IgD-negative memory B cell (primary cell): ENCODE measurements around the gene IFITM1. TPM values are rescaled to one million over a fixed set of nuclear protein-coding genes. Genes with fewer than 3 reads are reported as not detected.
"Not testable (repeated sequence)": the region's sequence is repeated elsewhere in the genome, so short reads cannot be mapped to it uniquely, and the experiment has no call there.

ENCODE experiments used
- H3K27ac Mint-ChIP-seq, 3 donors: one replicate each; pipeline ENCODE4 v1.8.0; 2020 to 2022; ENCODE audit warnings: mild to moderate bottlenecking in 3 of 3, mixed read lengths in 3 of 3, moderate library complexity in 1 of 3
- H3K27me3 Mint-ChIP-seq: one replicate; pipeline ENCODE4 v1.8.0; 2021; ENCODE audit warnings: mixed read lengths
- H3K36me3 Mint-ChIP-seq: one replicate; pipeline ENCODE4 v1.8.0; 2020; ENCODE audit warnings: mild to moderate bottlenecking, mixed read lengths
- H3K4me1 Mint-ChIP-seq, 3 donors: one replicate each; pipeline ENCODE4 v1.8.0; 2020 to 2022; ENCODE audit warnings: mixed read lengths in 3 of 3, mild to moderate bottlenecking in 1 of 3
- H3K4me3 Mint-ChIP-seq, 4 donors: one replicate each; pipeline ENCODE4 v1.8.0; 2020 to 2022; ENCODE audit warnings: mild to moderate bottlenecking in 4 of 4, mixed read lengths in 4 of 4, moderate library complexity in 3 of 4
- H3K9me3 Mint-ChIP-seq, 3 donors: one replicate each; pipeline ENCODE4 v1.8.0; 2020 to 2021; ENCODE audit warnings: mixed read lengths in 3 of 3, mild to moderate bottlenecking in 1 of 3
- polyA plus RNA-seq: library from polyadenylated mRNA; unstranded; fragments of 300-500 nt; fragmentation: Illumina TruSeq; gene quantifications from one replicate; pipeline ENCODE4 v1.2.3, GENCODE V29; 2021

IFITM1 gene
- polyA plus RNA-seq, 1 donor from 2014 or later, result 233 TPM

GRCh38 chr11:307766-308708 lies 5.8 kb upstream of the IFITM1 start, which contains the start of gene IFITM2:
Gene IFITM2, plus strand, starts transcription at chr11:307816. Its CDS starts 377 bp downstream, at chr11:308193.
- not testable (repeated sequence) for H3K36me3 Mint-ChIP-seq, H3K9me3 Mint-ChIP-seq, H3K27me3 Mint-ChIP-seq
- peak within 1 kb of the TSS; percentile 90 to 97 (median 96) for H3K4me3 Mint-ChIP-seq
- H3K4me1 Mint-ChIP-seq, result peaks cover 37 to 40% (median 39%) of the 10 kb centered on the region in 3 donors
- peak within 1 kb of the TSS; percentile 77 to 99 (median 96) for H3K27ac Mint-ChIP-seq

- peak overlapping the region; percentile 90 to 97 (median 96) for H3K4me3 Mint-ChIP-seq
- H3K27ac Mint-ChIP-seq, result peak overlapping the region; percentile 77 to 99 (median 96)
- not testable (repeated sequence) for H3K9me3 Mint-ChIP-seq, H3K36me3 Mint-ChIP-seq, H3K27me3 Mint-ChIP-seq
- peaks cover 37 to 41% (median 37%) of the 10 kb centered on the region in 3 donors for H3K4me1 Mint-ChIP-seq
Measured at GRCh38 chr11:308740-309665, 4.8 kb upstream of the IFITM1 start.

- not testable (repeated sequence) for H3K36me3 Mint-ChIP-seq, H3K9me3 Mint-ChIP-seq, H3K27me3 Mint-ChIP-seq
- H3K4me3 Mint-ChIP-seq, result peak overlapping the region; percentile 90 to 97 (median 96)
- H3K4me1 Mint-ChIP-seq, result peaks cover 37 to 40% (median 39%) of the 10 kb centered on the region in 3 donors
- peak overlapping the region; percentile 77 to 99 (median 96) for H3K27ac Mint-ChIP-seq
Measured at GRCh38 chr11:309979-310572, 3.8 kb upstream of the IFITM1 start.

GRCh38 chr11:311013-311748 lies 2.7 kb upstream of the IFITM1 start:
- Mint-ChIP-seq H3K4me1 (peaks cover 30 to 40% (median 34%) of the 10 kb centered on the region in 3 donors), H3K27ac (peak overlapping the region in 2 of 3 donors; percentile 76 to 87), H3K4me3 (peak overlapping the region; percentile 83 to 93 (median 92))
- not testable (repeated sequence) for H3K27me3 Mint-ChIP-seq, H3K36me3 Mint-ChIP-seq, H3K9me3 Mint-ChIP-seq

- Mint-ChIP-seq H3K27ac (peak overlapping the region; percentile 87 to 94 (median 92)), H3K9me3 (no peaks in the 10 kb centered on the region), H3K4me3 (peak overlapping the region; percentile 83 to 94 (median 92)), H3K36me3 (no peaks in the 10 kb centered on the region), H3K4me1 (peaks cover 35 to 44% (median 37%) of the 10 kb centered on the region in 3 donors), H3K27me3 (peaks cover 2% of the 10 kb centered on the region)
Measured at GRCh38 chr11:312092-312816, 1.6 kb upstream of the IFITM1 start.

- Mint-ChIP-seq H3K9me3 (no peaks in the 10 kb centered on the region), H3K36me3 (no peaks in the 10 kb centered on the region), H3K4me1 (peaks cover 30 to 43% (median 35%) of the 10 kb centered on the region in 3 donors), H3K27me3 (peaks cover 2% of the 10 kb centered on the region), H3K27ac (peak overlapping the region; percentile 73 to 96 (median 92)), H3K4me3 (peak overlapping the region; percentile 90 to 94 (median 93))
Measured at GRCh38 chr11:313304-313786, 495 bp upstream of the IFITM1 start.

GRCh38 chr11:314554-314875 lies 675 bp downstream of the IFITM1 start:
- Mint-ChIP-seq H3K27ac (peak overlapping the region; percentile 73 to 96 (median 92)), H3K4me1 (peaks cover 24 to 35% (median 28%) of the 10 kb centered on the region in 3 donors), H3K4me3 (peak overlapping the region; percentile 90 to 94 (median 93))
- not testable (repeated sequence) for H3K9me3 Mint-ChIP-seq, H3K36me3 Mint-ChIP-seq, H3K27me3 Mint-ChIP-seq

GRCh38 chr11:315051-315481 lies 1.2 kb downstream of the IFITM1 start:
- Mint-ChIP-seq H3K9me3 (no peaks in the 10 kb centered on the region), H3K4me3 (peak overlapping the region; percentile 90 to 94 (median 93)), H3K27ac (peak overlapping the region; percentile 73 to 96 (median 78)), H3K36me3 (no peaks in the 10 kb centered on the region), H3K27me3 (no peaks in the 10 kb centered on the region), H3K4me1 (peaks cover 22 to 33% (median 24%) of the 10 kb centered on the region in 3 donors)

- Mint-ChIP-seq H3K4me3 (peak overlapping the region; percentile 81 to 94 (median 92)), H3K4me1 (peaks cover 24 to 37% (median 26%) of the 10 kb centered on the region in 3 donors), H3K27me3 (peaks cover 4% of the 10 kb centered on the region), H3K36me3 (no peaks in the 10 kb centered on the region), H3K27ac (peak overlapping the region in 1 of 3 donors; percentile 73), H3K9me3 (no peaks in the 10 kb centered on the region)
Measured at GRCh38 chr11:315516-315994, 1.7 kb downstream of the IFITM1 start.

GRCh38 chr11:316031-316701 lies 2.3 kb downstream of the IFITM1 start:
- Mint-ChIP-seq H3K4me3 (peak overlapping the region; percentile 67 to 91 (median 76)), H3K4me1 (peaks cover 24 to 39% (median 26%) of the 10 kb centered on the region in 3 donors), H3K9me3 (no peaks in the 10 kb centered on the region), H3K36me3 (no peaks in the 10 kb centered on the region), H3K27ac (peak overlapping the region; percentile 73 to 93 (median 87)), H3K27me3 (peaks cover 4% of the 10 kb centered on the region)

GRCh38 chr11:316891-317301 lies 3.1 kb downstream of the IFITM1 start:
- H3K4me1 Mint-ChIP-seq, result peaks cover 24 to 36% (median 25%) of the 10 kb centered on the region in 3 donors
- peaks cover 4% of the 10 kb centered on the region for H3K27me3 Mint-ChIP-seq
- H3K27ac Mint-ChIP-seq, result peak overlapping the region; percentile 87 to 93 (median 87)
- no peaks in the 10 kb centered on the region for H3K36me3 Mint-ChIP-seq
- H3K9me3 Mint-ChIP-seq, result no peaks in the 10 kb centered on the region
- H3K4me3 Mint-ChIP-seq, result peak overlapping the region; percentile 66 to 91 (median 69)

GRCh38 chr11:317668-318404 lies 4.0 kb downstream of the IFITM1 start:
- H3K9me3 Mint-ChIP-seq, H3K36me3 Mint-ChIP-seq, H3K27me3 Mint-ChIP-seq: not testable (repeated sequence)
- Mint-ChIP-seq H3K4me3 (peak overlapping the region; percentile 66 to 91 (median 69)), H3K27ac (peak overlapping the region in 2 of 3 donors; percentile 87), H3K4me1 (peaks cover 21 to 31% (median 22%) of the 10 kb centered on the region in 3 donors)
